Hepatocyte (in vitro differentiated cells): ENCODE data around the gene HOXB6. TPM values are rescaled to one million over a fixed set of nuclear protein-coding genes. Genes with fewer than 3 reads are reported as not detected.

ENCODE experiments used
- DNase-seq: peaks from one replicate; pipeline ENCODE4 v3.0.0-alpha.2; 2016; ENCODE audit warnings: low spot score
- H2AFZ ChIP-seq: fragments of 200-600 bp; sonication (generic); 2 replicates; pipeline ENCODE4 v1.6.0; 2016; ENCODE audit warnings: antibody characterized with exemption, mild to moderate bottlenecking
- H3K27ac ChIP-seq: fragments of 200-600 bp; sonication (generic); 2 replicates; pipeline ENCODE4 v1.5.1; 2016; ENCODE audit warnings: mild to moderate bottlenecking
- H3K27me3 ChIP-seq: fragments of 200-600 bp; sonication (generic); 2 replicates; pipeline ENCODE4 v1.6.1; 2016
- H3K36me3 ChIP-seq: fragments of 200-600 bp; sonication (generic); replicated peaks from 2 replicates; pipeline ENCODE4 v1.5.1; 2016; ENCODE audit warnings: low read depth; ENCODE audit not compliant: insufficient read depth
- H3K4me1 ChIP-seq: fragments of 200-600 bp; sonication (generic); 2 replicates; pipeline ENCODE4 v1.5.1; 2016; ENCODE audit warnings: mild to moderate bottlenecking, moderate library complexity; ENCODE audit not compliant: insufficient read depth
- H3K4me2 ChIP-seq: fragments of 200-600 bp; sonication (generic); 2 replicates; pipeline ENCODE4 v1.6.0; 2016
- H3K4me3 ChIP-seq: fragments of 200-600 bp; sonication (generic); 2 replicates; pipeline ENCODE4 v1.5.1; 2016; ENCODE audit warnings: mild to moderate bottlenecking
- H3K79me2 ChIP-seq: fragments of 200-600 bp; sonication (generic); 2 replicates; pipeline ENCODE4 v1.6.0; 2017; ENCODE audit warnings: mild to moderate bottlenecking
- H3K9me2 ChIP-seq: fragments of 200-600 bp; sonication (generic); replicated peaks from 2 replicates; pipeline ENCODE4 v1.6.0; 2017; ENCODE audit warnings: mild to moderate bottlenecking; ENCODE audit not compliant: insufficient read depth
- H3K9me3 ChIP-seq: fragments of 200-600 bp; sonication (generic); 2 replicates; pipeline ENCODE4 v1.5.1; 2016; ENCODE audit warnings: low read depth, mild to moderate bottlenecking
- H4K20me1 ChIP-seq: fragments of 200-600 bp; sonication (generic); 2 replicates; pipeline ENCODE4 v1.6.0; 2016; ENCODE audit warnings: mild to moderate bottlenecking; ENCODE audit not compliant: insufficient read depth, poor library complexity, severe bottlenecking
- EZH2 ChIP-seq: fragments of 200-600 bp; sonication (generic); IDR thresholded peaks from 2 replicates; pipeline ENCODE4 v1.6.1; 2016; ENCODE audit warnings: antibody characterized with exemption, mild to moderate bottlenecking, borderline replicate concordance
- EZH2phosphoT487 ChIP-seq: fragments of 200-600 bp; sonication (generic); IDR thresholded peaks from one replicate; pipeline ENCODE4 v1.6.1; 2018; ENCODE audit warnings: antibody characterized with exemption, mild to moderate bottlenecking, low read depth, moderate library complexity; ENCODE audit not compliant: unreplicated experiment, severe bottlenecking
- WGBS: methylation state at CpG from one replicate; pipeline ENCODE4 v1.1.6; 2016; ENCODE audit warnings: low lambda C conversion rate; ENCODE audit errors: missing lambda C conversion rate; 5-methylcytosine and 5-hydroxymethylcytosine counted together
- polyA plus RNA-seq: library from polyadenylated mRNA; unstranded; fragments of >200 nt; fragmentation: Nextera tagmentation; extraction: Ambion mirVana; gene quantifications from 2 replicates; pipeline ENCODE4 v1.2.1, GENCODE V29; 2016
- total RNA-seq: library from RNA; depleted of rRNA; stranded (reverse); fragments of >200 nt; gene quantifications from 2 replicates; pipeline ENCODE4 v1.2.3, GENCODE V29; 2014
- TF ChIP-seq, protein P1 (sequence below): fragments of 200-600 bp; sonication (generic); IDR thresholded peaks from 2 replicates; pipeline ENCODE4 v1.5.1; 2016; ENCODE audit warnings: antibody characterized with exemption, mild to moderate bottlenecking; ENCODE audit not compliant: poor library complexity

The HOXB6 gene
- total and polyA plus RNA-seq, 2 experiments from 2014 or later, result 4.8 to 7.7 TPM

DNA sequence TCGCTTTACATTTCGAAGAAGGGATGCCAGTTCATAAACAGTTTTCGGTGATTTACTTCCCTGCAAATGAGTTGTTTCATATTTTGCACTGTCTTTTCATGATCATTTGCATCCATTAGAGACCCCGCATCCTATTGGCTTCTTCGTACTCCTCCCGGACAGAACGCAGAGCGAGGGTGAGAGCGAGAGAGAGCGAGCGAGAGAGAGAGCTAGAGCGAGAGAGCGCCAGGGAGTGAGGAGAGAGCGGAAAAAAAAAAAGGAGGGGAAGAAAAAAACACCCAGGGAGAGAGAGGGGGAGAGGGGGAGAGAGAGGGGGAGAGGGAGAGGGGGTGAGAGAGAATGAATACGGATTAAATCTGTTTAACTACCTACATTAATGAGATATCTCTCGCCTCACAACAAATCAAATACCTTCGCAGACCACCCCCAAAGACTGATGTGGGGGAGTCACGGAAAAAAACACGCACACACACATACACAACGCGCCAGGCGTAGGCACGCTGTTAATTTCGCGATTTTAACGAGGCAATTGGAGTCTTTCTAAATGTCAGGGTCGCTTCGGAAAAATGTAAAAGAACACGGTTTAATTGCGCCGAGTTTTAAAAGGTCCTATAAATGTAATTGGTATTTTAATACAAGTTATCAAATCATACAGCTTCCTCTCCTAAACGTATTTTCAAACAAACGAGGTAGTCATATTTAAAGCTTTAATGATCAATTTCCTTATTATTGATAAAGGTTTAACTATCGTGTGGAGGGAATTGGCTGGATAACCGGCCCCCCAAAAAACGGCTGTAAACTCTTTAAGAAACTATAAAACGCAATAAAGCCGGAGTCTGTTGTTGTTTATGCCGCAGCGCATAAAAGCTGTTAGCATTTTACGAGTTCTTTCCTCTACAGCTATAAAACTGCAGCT lies 10.5 kb upstream of the HOXB6 start, which contains the start of gene HOXB8:
Gene HOXB8, minus strand, starts transcription at position 246 of the 916 bp plus-strand sequence. CDS start 588 bp downstream, outside the sequence.
- no peak for DNase-seq
- peaks cover 94% of the 10 kb centered on the region for H3K27me3 ChIP-seq
- no peak within 1 kb of the TSS for H3K4me3 ChIP-seq
- H3K4me2 ChIP-seq, result peak within 1 kb of the TSS; percentile 78
- 9% methylated on average over 40 of the region's 41 CpGs for WGBS
- H3K9me2 ChIP-seq, result no peaks in the 10 kb centered on the region
- no peaks in the 10 kb centered on the region for H3K36me3 ChIP-seq
- H2AFZ ChIP-seq, result peak within 1 kb of the TSS; percentile 20
- no peaks in the 10 kb centered on the region for H3K79me2 ChIP-seq
- no peaks in the 10 kb centered on the region for H3K9me3 ChIP-seq
- H3K27ac ChIP-seq, result no peak within 1 kb of the TSS
- TF ChIP-seq, protein P1, sequence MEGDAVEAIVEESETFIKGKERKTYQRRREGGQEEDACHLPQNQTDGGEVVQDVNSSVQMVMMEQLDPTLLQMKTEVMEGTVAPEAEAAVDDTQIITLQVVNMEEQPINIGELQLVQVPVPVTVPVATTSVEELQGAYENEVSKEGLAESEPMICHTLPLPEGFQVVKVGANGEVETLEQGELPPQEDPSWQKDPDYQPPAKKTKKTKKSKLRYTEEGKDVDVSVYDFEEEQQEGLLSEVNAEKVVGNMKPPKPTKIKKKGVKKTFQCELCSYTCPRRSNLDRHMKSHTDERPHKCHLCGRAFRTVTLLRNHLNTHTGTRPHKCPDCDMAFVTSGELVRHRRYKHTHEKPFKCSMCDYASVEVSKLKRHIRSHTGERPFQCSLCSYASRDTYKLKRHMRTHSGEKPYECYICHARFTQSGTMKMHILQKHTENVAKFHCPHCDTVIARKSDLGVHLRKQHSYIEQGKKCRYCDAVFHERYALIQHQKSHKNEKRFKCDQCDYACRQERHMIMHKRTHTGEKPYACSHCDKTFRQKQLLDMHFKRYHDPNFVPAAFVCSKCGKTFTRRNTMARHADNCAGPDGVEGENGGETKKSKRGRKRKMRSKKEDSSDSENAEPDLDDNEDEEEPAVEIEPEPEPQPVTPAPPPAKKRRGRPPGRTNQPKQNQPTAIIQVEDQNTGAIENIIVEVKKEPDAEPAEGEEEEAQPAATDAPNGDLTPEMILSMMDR, result no peak
- TF ChIP-seq EZH2, result peak; percentile 72
- peaks cover 6% of the 10 kb centered on the region for H3K4me1 ChIP-seq
- no peaks in the 10 kb centered on the region for H4K20me1 ChIP-seq

DNA sequence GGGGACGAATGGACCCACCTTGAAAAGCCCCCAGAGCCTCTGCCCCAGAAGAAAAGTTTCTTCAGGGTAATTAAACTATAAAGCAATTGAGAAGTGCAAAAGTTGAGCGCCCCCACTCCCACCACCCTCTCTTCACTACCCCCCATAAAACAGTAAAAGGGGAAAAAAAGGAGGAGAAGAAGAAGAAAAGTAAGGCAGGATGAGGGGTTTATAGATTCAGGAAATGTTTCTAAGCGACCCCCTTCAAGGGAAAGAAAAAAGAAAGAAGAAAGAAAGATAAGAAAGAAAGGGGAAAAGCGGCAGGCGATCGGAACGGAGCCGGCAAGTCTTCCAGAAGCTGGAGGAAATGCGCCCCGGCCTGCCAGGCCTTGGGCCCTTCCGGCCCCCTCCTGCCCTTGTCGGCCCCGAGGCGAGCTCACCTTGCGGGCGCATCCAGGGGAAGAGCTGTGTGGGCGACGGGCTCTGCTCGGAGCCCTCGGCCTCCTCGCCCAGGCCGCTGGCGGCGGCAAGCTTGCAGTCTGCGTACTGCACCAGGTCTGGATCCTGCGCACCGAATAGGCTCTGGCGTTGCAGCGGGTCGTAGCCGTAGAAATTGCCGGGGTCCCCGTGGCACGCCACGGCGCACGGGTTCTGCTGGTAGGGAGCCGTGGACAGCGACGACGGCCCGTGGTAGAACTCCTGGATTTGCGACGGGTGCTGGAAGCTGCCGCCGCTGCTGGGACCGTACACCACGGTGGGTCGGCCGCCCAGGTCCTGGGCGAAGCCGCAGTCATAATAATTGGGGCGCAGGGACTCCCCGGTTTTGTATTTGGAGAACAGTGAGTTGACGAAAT lies 9.3 kb upstream of the HOXB6 start:
- no peaks in the 10 kb centered on the region for H3K9me2 ChIP-seq
- H3K9me3 ChIP-seq, result no peaks in the 10 kb centered on the region
- no peak for DNase-seq
- peak overlapping the region; percentile 20 for H2AFZ ChIP-seq
- no peak overlapping the region for H3K27ac ChIP-seq
- H3K36me3 ChIP-seq, result no peaks in the 10 kb centered on the region
- H3K4me1 ChIP-seq, result no peaks in the 10 kb centered on the region
- 5% methylated on average over 53 of the region's 55 CpGs for WGBS
- TF ChIP-seq, protein P1, result no peak
- TF ChIP-seq EZH2phosphoT487 (peak; percentile 90), EZH2 (peak; percentile 99)
- peaks cover 95% of the 10 kb centered on the region for H3K27me3 ChIP-seq
- H3K79me2 ChIP-seq, result no peaks in the 10 kb centered on the region
- H4K20me1 ChIP-seq, result no peaks in the 10 kb centered on the region
- H3K4me2 ChIP-seq, result peak overlapping the region; percentile 78
- H3K4me3 ChIP-seq, result peak overlapping the region; percentile 0

DNA sequence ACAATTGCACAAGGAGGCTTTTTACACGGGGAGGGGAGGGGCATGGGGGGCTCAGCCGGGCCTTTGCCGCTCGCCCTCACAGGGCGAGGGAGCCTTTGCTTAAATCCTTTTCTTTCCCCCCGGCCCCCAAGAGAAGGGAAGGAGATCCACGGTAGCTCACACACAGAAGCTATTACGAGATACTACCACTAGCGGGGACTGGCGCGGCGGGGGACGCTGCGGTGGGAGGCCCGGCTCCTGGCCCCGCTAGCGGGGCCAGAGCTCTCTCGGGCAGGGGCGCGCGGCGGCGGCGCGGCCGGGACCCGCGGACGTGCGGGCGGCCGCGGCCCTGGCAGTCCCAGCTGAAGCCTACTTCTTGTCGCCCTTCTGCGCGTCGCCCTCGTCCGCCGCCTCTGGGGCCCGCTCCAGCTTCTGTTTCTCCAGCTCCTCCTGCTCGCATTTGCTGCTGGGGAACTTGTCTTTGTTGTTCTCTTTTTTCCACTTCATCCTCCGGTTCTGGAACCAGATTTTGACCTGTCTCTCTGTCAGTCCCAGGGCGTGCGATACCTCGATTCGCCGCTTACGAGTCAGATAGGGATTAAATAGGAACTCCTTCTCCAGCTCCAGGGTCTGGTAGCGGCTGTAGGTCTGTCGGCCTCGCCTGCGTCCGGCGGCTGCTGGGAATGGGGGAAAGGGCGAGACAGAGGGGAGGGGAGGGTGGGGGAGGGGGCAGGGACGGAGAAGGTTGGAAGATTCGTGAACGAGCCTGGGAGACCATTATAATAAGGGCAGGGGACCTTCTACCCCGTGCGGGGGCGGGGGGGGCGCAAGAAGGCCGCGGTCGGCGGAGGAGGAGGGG lies 8.3 kb upstream of the HOXB6 start:
- peak overlapping the region; percentile 20 for H2AFZ ChIP-seq
- no peaks in the 10 kb centered on the region for H4K20me1 ChIP-seq
- no peaks in the 10 kb centered on the region for H3K36me3 ChIP-seq
- H3K9me2 ChIP-seq, result no peaks in the 10 kb centered on the region
- peak; percentile 61 for DNase-seq
- H3K4me3 ChIP-seq, result peak overlapping the region; percentile 1
- peak overlapping the region; percentile 78 for H3K4me2 ChIP-seq
- WGBS, result 2% methylated on average over 60 of the region's 67 CpGs
- H3K79me2 ChIP-seq, result no peaks in the 10 kb centered on the region
- H3K9me3 ChIP-seq, result no peaks in the 10 kb centered on the region
- peak overlapping the region; percentile 77 for H3K27ac ChIP-seq
- peaks cover 96% of the 10 kb centered on the region for H3K27me3 ChIP-seq
- no peaks in the 10 kb centered on the region for H3K4me1 ChIP-seq
- no peak for TF ChIP-seq EZH2
- TF ChIP-seq, protein P1, result no peak
- peak; percentile 93 for TF ChIP-seq EZH2phosphoT487
